ENCODE data around the gene SASH3. TPM values are rescaled to one million over a fixed set of nuclear protein-coding genes. Genes with fewer than 3 reads are reported as not detected.

The SASH3 gene
- polyA plus RNA-seq, 4 donors = 3.8 to 11.1 (median 7.8) TPM

GRCh38 chrX:129750971-129751370, 28.8 kb upstream of the SASH3 start:
- DNase-seq = no peak
- FAIRE-seq = no peak
- Histone ChIP-seq H3K27ac (ENCODE audit: low read depth in 1 of 3, low read length in 2 of 3) (no peak overlapping the region), H3K9me3 (ENCODE audit: control insufficient read depth in 2 of 2, insufficient read depth in 1 of 2, low read depth in 1 of 2, low read length in 1 of 2) (no peaks in the 10 kb centered on the region), H3K4me3 (ENCODE audit: low read depth in 1 of 3, low read length in 3 of 3) (no peak overlapping the region), H3K27me3 (ENCODE audit: control insufficient read depth in 3 of 3, insufficient read depth in 3 of 3, low read length in 3 of 3) (no peaks in the 10 kb centered on the region), H3K36me3 (ENCODE audit: control insufficient read depth in 3 of 3, insufficient read depth in 2 of 3, low read depth in 1 of 3, low read length in 3 of 3) (peaks cover 0 to 56% (median 0%) of the 10 kb centered on the region in 3 donors), H3K4me1 (ENCODE audit: control insufficient read depth in 3 of 3, insufficient read depth in 2 of 3, low read depth in 1 of 3, low read length in 2 of 3) (no peaks in the 10 kb centered on the region)
- 89 to 94% (median 90%) methylated on average over 8 of the region's 8 CpGs for WGBS, 3 donors

DNA sequence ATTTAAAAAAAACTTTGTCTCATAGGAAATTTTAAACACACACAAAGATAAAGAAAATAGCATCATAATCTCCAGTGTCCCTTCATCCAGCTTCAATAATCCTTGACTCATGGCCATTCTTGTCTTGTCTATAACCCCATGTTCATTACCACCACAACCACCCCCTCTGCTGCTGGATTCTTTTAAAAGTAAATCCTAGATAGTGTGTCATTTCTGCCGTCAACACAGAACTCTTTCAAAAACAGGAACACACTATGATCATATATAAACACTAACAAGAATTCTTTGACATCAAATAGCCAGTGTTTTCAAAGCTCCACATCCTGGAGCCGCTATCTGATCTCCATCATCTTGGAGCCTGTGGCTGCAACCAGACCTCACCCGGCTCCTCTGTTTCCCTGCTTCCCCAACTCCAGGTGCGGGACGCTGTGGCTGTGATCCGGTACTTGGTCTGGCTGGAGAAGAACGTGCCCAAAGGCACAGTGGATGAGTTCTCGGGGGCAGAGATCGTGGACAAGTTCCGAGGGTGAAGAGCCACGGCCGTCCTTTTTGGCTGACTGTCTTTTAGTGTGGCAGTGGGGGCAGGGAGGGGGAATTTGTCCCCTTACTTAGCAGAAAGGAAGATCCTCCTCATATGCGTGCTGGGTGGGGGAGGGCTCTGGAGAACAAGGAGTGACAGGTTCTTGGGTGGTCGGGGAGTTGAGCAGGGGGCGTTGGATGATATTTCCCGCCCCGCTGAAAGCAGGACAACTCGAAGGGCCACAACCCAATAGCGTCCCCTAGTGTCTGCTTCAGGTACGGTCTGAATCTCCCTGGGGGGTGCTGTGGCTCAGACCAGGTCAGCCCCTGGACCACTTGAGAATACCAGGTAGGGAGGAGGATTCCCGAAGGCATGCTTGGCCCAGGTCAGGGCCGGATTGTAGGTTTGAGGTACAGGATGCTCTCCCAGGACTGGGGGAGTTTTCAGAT, 25.4 kb upstream of the SASH3 start:
- H3K4me3 ChIP-seq (ENCODE audit: low read depth in 1 of 3, low read length in 3 of 3) = no peak overlapping the region
- no peaks in the 10 kb centered on the region for H3K27me3 ChIP-seq (ENCODE audit: control insufficient read depth in 3 of 3, insufficient read depth in 3 of 3, low read length in 3 of 3)
- no peak overlapping the region for H3K27ac ChIP-seq (ENCODE audit: low read depth in 1 of 3, low read length in 2 of 3)
- no peak for DNase-seq
- H3K9me3 ChIP-seq (ENCODE audit: control insufficient read depth in 2 of 2, insufficient read depth in 1 of 2, low read depth in 1 of 2, low read length in 1 of 2) = no peaks in the 10 kb centered on the region
- 49 to 80% (median 72%) methylated on average over 20 to 22 of the region's 22 CpGs for WGBS, 3 donors
- peaks cover 0 to 66% (median 2%) of the 10 kb centered on the region in 3 donors for H3K36me3 ChIP-seq (ENCODE audit: control insufficient read depth in 3 of 3, insufficient read depth in 2 of 3, low read depth in 1 of 3, low read length in 3 of 3)
- H3K4me1 ChIP-seq (ENCODE audit: control insufficient read depth in 3 of 3, insufficient read depth in 2 of 3, low read depth in 1 of 3, low read length in 2 of 3) = no peaks in the 10 kb centered on the region
- FAIRE-seq = no peak

- Histone ChIP-seq H3K4me1 (ENCODE audit: control insufficient read depth in 3 of 3, insufficient read depth in 2 of 3, low read depth in 1 of 3, low read length in 2 of 3) (no peaks in the 10 kb centered on the region), H3K36me3 (ENCODE audit: control insufficient read depth in 3 of 3, insufficient read depth in 2 of 3, low read depth in 1 of 3, low read length in 3 of 3) (peaks cover 0 to 74% (median 2%) of the 10 kb centered on the region in 3 donors), H3K27ac (ENCODE audit: low read depth in 1 of 3, low read length in 2 of 3) (no peak overlapping the region), H3K4me3 (ENCODE audit: low read depth in 1 of 3, low read length in 3 of 3) (no peak overlapping the region), H3K27me3 (ENCODE audit: control insufficient read depth in 3 of 3, insufficient read depth in 3 of 3, low read length in 3 of 3) (no peaks in the 10 kb centered on the region), H3K9me3 (ENCODE audit: control insufficient read depth in 2 of 2, insufficient read depth in 1 of 2, low read depth in 1 of 2, low read length in 1 of 2) (no peaks in the 10 kb centered on the region)
- WGBS, 3 donors = 75 to 78% (median 77%) methylated on average over 13 to 18 of the region's 18 CpGs
- FAIRE-seq (no peak), DNase-seq (no peak)
These were observed 23.7 kb upstream of the SASH3 start for GRCh38 chrX:129755779-129756650.

DNA sequence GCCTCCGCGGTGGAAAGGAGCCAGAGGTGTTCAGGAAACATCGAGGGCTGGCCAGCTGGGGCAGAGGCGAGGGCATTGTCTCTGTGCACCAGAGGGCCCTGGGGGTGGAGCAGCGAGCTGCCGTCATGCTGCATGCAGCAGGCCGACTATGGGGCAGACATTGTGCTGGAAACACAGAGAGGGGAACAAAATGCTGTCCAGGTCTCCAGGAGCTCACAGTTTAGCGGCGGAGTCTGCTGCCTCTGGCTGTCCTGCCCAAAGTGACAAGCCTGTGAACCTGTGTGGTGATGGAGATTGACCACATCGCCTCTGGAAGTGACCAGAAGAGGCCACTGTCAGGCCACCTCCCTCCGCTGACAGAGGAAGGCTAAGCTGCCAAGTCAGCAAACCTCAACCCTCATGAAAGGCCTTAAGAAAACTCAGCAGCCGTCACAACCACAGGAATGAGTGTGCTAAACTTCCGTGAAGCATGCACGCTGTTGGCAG, 20.1 kb upstream of the SASH3 start:
- 54 to 67% (median 57%) methylated on average over 14 of the region's 14 CpGs for whole genome bisulfite sequencing, 3 donors
- peak overlapping the region in 1 of 3 donors; percentile 43 for H3K27ac ChIP-seq (ENCODE audit: low read depth in 1 of 3, low read length in 2 of 3)
- peaks cover 0 to 70% (median 2%) of the 10 kb centered on the region in 3 donors for H3K36me3 ChIP-seq (ENCODE audit: control insufficient read depth in 3 of 3, insufficient read depth in 2 of 3, low read depth in 1 of 3, low read length in 3 of 3)
- H3K4me3 ChIP-seq (ENCODE audit: low read depth in 1 of 3, low read length in 3 of 3) = no peak overlapping the region
- FAIRE-seq = no peak
- no peaks in the 10 kb centered on the region for H3K27me3 ChIP-seq (ENCODE audit: control insufficient read depth in 3 of 3, insufficient read depth in 3 of 3, low read length in 3 of 3)
- DNase-seq = peak in 1 of 2 donors; percentile 43
- H3K9me3 ChIP-seq (ENCODE audit: control insufficient read depth in 2 of 2, insufficient read depth in 1 of 2, low read depth in 1 of 2, low read length in 1 of 2) = no peaks in the 10 kb centered on the region
- H3K4me1 ChIP-seq (ENCODE audit: control insufficient read depth in 3 of 3, insufficient read depth in 2 of 3, low read depth in 1 of 3, low read length in 2 of 3) = no peaks in the 10 kb centered on the region

DNA sequence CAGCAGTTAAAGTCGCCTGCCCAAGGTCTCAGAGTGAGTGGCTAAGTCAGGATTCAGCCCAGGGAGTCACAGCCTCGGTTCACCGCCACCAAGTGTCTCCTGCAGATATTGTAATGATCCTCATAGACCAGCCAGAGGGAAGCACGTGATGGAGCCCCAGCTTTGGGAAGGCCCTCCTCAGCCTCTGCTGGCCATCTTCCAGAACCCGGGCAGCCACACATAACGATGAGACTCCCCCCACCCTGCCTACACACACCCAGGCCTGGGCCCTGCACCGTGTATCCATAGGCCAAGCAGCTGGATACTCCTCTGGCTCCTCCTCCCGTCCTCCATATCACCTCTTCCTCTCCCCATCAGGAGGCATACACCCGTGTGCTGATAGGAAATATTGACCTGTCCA, 19.6 kb upstream of the SASH3 start:
- H3K27me3 ChIP-seq (ENCODE audit: control insufficient read depth in 3 of 3, insufficient read depth in 3 of 3, low read length in 3 of 3) = no peaks in the 10 kb centered on the region
- WGBS, 3 donors = 55 to 60% (median 58%) methylated on average over 8 to 9 of the region's 9 CpGs

GRCh38 chrX:129760981-129761380, 18.8 kb upstream of the SASH3 start:
- DNase-seq (no peak), FAIRE-seq (no peak)
- Histone ChIP-seq H3K27ac (ENCODE audit: low read depth in 1 of 3, low read length in 2 of 3) (peak overlapping the region in 1 of 3 donors; percentile 2), H3K4me3 (ENCODE audit: low read depth in 1 of 3, low read length in 3 of 3) (no peak overlapping the region), H3K4me1 (ENCODE audit: control insufficient read depth in 3 of 3, insufficient read depth in 2 of 3, low read depth in 1 of 3, low read length in 2 of 3) (no peaks in the 10 kb centered on the region), H3K27me3 (ENCODE audit: control insufficient read depth in 3 of 3, insufficient read depth in 3 of 3, low read length in 3 of 3) (no peaks in the 10 kb centered on the region), H3K9me3 (ENCODE audit: control insufficient read depth in 2 of 2, insufficient read depth in 1 of 2, low read depth in 1 of 2, low read length in 1 of 2) (no peaks in the 10 kb centered on the region), H3K36me3 (ENCODE audit: control insufficient read depth in 3 of 3, insufficient read depth in 2 of 3, low read depth in 1 of 3, low read length in 3 of 3) (peaks cover 0 to 56% (median 2%) of the 10 kb centered on the region in 3 donors)
- 86 to 97% (median 89%) methylated on average over 4 to 6 of the region's 6 CpGs for WGBS, 3 donors

More for the DNA sequence above, 19.6 kb upstream of the SASH3 start:
- Histone ChIP-seq H3K27ac (ENCODE audit: low read depth in 1 of 3, low read length in 2 of 3) (peak overlapping the region in 1 of 3 donors; percentile 22), H3K4me3 (ENCODE audit: low read depth in 1 of 3, low read length in 3 of 3) (no peak overlapping the region), H3K9me3 (ENCODE audit: control insufficient read depth in 2 of 2, insufficient read depth in 1 of 2, low read depth in 1 of 2, low read length in 1 of 2) (no peaks in the 10 kb centered on the region), H3K36me3 (ENCODE audit: control insufficient read depth in 3 of 3, insufficient read depth in 2 of 3, low read depth in 1 of 3, low read length in 3 of 3) (peaks cover 0 to 65% (median 2%) of the 10 kb centered on the region in 3 donors), H3K4me1 (ENCODE audit: control insufficient read depth in 3 of 3, insufficient read depth in 2 of 3, low read depth in 1 of 3, low read length in 2 of 3) (no peaks in the 10 kb centered on the region)
- FAIRE-seq (no peak), DNase-seq (no peak)

- H3K4me1 ChIP-seq (ENCODE audit: control insufficient read depth in 3 of 3, insufficient read depth in 2 of 3, low read depth in 1 of 3, low read length in 2 of 3) = no peaks in the 10 kb centered on the region
- WGBS, 3 donors = 81 to 95% (median 91%) methylated on average over 4 of the region's 4 CpGs
- no peaks in the 10 kb centered on the region for H3K27me3 ChIP-seq (ENCODE audit: control insufficient read depth in 3 of 3, insufficient read depth in 3 of 3, low read length in 3 of 3)
- no peak overlapping the region for H3K27ac ChIP-seq (ENCODE audit: low read depth in 1 of 3, low read length in 2 of 3)
- DNase-seq = no peak
- peaks cover 0 to 50% (median 2%) of the 10 kb centered on the region in 3 donors for H3K36me3 ChIP-seq (ENCODE audit: control insufficient read depth in 3 of 3, insufficient read depth in 2 of 3, low read depth in 1 of 3, low read length in 3 of 3)
- FAIRE-seq = no peak
- no peak overlapping the region for H3K4me3 ChIP-seq (ENCODE audit: low read depth in 1 of 3, low read length in 3 of 3)
- no peaks in the 10 kb centered on the region for H3K9me3 ChIP-seq (ENCODE audit: control insufficient read depth in 2 of 2, insufficient read depth in 1 of 2, low read depth in 1 of 2, low read length in 1 of 2)
These were observed 18.2 kb upstream of the SASH3 start for GRCh38 chrX:129761596-129761995.

DNA sequence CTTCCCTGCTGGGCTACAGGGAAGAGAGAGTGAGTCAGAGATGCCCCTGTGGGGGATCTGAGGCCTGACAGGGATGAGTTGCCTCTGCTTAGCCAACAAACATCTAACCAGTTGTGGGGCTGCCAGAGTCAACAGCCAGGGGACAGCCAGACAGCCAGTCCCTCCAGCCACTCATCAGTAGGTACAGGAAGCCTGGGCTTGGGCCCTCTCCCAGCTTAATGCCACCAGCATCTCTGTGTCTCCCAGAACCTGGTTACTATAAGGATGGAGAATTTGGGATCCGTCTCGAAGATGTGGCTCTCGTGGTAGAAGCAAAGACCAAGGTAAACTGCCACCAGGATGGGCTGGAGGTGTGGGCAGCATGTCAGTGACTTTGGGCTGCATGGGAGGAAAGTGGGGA, 17.3 kb upstream of the SASH3 start:
- Histone ChIP-seq H3K9me3 (ENCODE audit: control insufficient read depth in 2 of 2, insufficient read depth in 1 of 2, low read depth in 1 of 2, low read length in 1 of 2) (no peaks in the 10 kb centered on the region), H3K27me3 (ENCODE audit: control insufficient read depth in 3 of 3, insufficient read depth in 3 of 3, low read length in 3 of 3) (no peaks in the 10 kb centered on the region), H3K4me1 (ENCODE audit: control insufficient read depth in 3 of 3, insufficient read depth in 2 of 3, low read depth in 1 of 3, low read length in 2 of 3) (no peaks in the 10 kb centered on the region), H3K27ac (ENCODE audit: low read depth in 1 of 3, low read length in 2 of 3) (no peak overlapping the region), H3K4me3 (ENCODE audit: low read depth in 1 of 3, low read length in 3 of 3) (no peak overlapping the region), H3K36me3 (ENCODE audit: control insufficient read depth in 3 of 3, insufficient read depth in 2 of 3, low read depth in 1 of 3, low read length in 3 of 3) (peaks cover 0 to 53% (median 2%) of the 10 kb centered on the region in 3 donors)
- DNase-seq = no peak
- WGBS, 3 donors = 94 to 97% (median 94%) methylated on average over 3 of the region's 3 CpGs
- no peak for FAIRE-seq
